K562 (cell line): Measurements from ENCODE around the gene ACBD6. TPM values are rescaled to one million over a fixed set of nuclear protein-coding genes. Genes with fewer than 3 reads are reported as not detected.
A peak's percentile ranks its signal among the peaks of the same experiment; 100 is the strongest.

Experiments
- ATAC-seq: fragments of 200-7000 bp; cut with Tn5 transposase; 3 replicates; pipeline ENCODE4 v1.9.1; 2020; ENCODE audit warnings: moderate library complexity
- BruUV-seq: library from RNA; stranded (reverse); fragments of 400-500 nt; replicated peaks from 2 replicates; lab custom pipeline; 2021; lab: Mats Ljungman, UMichigan
- CTCF ChIA-PET: fragments of 300-600 bp; formaldehyde crosslinking; extraction: SDS; loops from one replicate; lab custom pipeline; 2021; ENCODE audit warnings: low intra/inter-chr PET ratio; lab: Yijun Ruan, JAX
- POLR2A ChIA-PET: fragments of 300-600, 350-650 bp; sonication (Branson Sonifier 250); formaldehyde crosslinking; extraction: SDS; loops from one replicate; lab custom pipeline; 2021; ENCODE audit warnings: antibody characterized with exemption, inconsistent platforms; lab: Yijun Ruan, JAX
- DNase-seq, 4 experiments: peaks; one replicate each; pipeline versions ENCODE4 v3.0.0 to v3.0.0-alpha.2; 2011 to 2018; ENCODE audit warnings: low spot score in 3 of 4, mixed read lengths in 3 of 4; ENCODE audit errors: extremely low read depth in 1 of 4
- FAIRE-seq: peaks from 2 replicates; lab custom pipeline; 2011; peaks lifted over from hg19 to GRCh38; lab: Jason Lieb, UNC
- H2AFZ ChIP-seq: 2 replicates; pipeline ENCODE4 v1.6.0; 2011; ENCODE audit warnings: low read depth, low read length, control low read depth, inconsistent platforms
- H3K27ac ChIP-seq: fragments of 200-600 bp; 3 replicates; pipeline ENCODE4 v1.8.0; 2011; ENCODE audit warnings: low read depth, mild to moderate bottlenecking, control low read depth, inconsistent platforms, low read length, moderate library complexity, mixed read lengths; ENCODE audit errors: extremely low read depth
- H3K27me3 ChIP-seq, 2 experiments: fragments of 300-600 bp in 1 of 2; 2 replicates in 1 of 2; 3 replicates in 1 of 2; pipeline versions ENCODE4 v1.6.0 to v1.8.0; 2011; ENCODE audit warnings: inconsistent platforms in 2 of 2, low read length in 2 of 2, mild to moderate bottlenecking in 1 of 2, mixed read lengths in 1 of 2, moderate library complexity in 1 of 2; ENCODE audit not compliant: control insufficient read depth in 2 of 2, insufficient read depth in 2 of 2
- H3K36me3 ChIP-seq: fragments of 300-600 bp; 3 replicates; pipeline ENCODE4 v1.8.0; 2011; ENCODE audit warnings: mild to moderate bottlenecking, low read length, inconsistent platforms; ENCODE audit not compliant: control insufficient read depth, insufficient read depth
- H3K4me1 ChIP-seq, 2 experiments: fragments of 200-600 bp in 1 of 2; replicated peaks in 1 of 2; 2 replicates in 1 of 2; 3 replicates in 1 of 2; pipeline versions ENCODE4 v1.5.1 to v1.8.0; 2011; ENCODE audit warnings: inconsistent platforms in 2 of 2, low read length in 2 of 2, mild to moderate bottlenecking in 1 of 2, mixed read lengths in 1 of 2, moderate library complexity in 1 of 2; ENCODE audit not compliant: control insufficient read depth in 2 of 2, insufficient read depth in 2 of 2
- H3K4me2 ChIP-seq: 2 replicates; pipeline ENCODE4 v1.6.1; 2011; ENCODE audit warnings: low read length, control low read depth, inconsistent platforms, mixed read lengths; ENCODE audit not compliant: insufficient read depth
- H3K4me3 ChIP-seq: fragments of 200-600 bp; sonication (generic), shearing (Covaris generic); 2 replicates; pipeline ENCODE4 v1.5.1; 2016; ENCODE audit warnings: control low read depth, inconsistent platforms
- H3K79me2 ChIP-seq: fragments of 200-600 bp; 3 replicates; pipeline ENCODE4 v1.8.0; 2011; ENCODE audit warnings: low read length, inconsistent platforms; ENCODE audit not compliant: control insufficient read depth, insufficient read depth
- H3K9ac ChIP-seq, 2 experiments: 2 replicates each; pipeline versions ENCODE4 v1.6.0 to v1.6.1; 2011; ENCODE audit warnings: low read depth in 2 of 2, low read length in 2 of 2, control low read depth in 1 of 2, inconsistent platforms in 1 of 2, mild to moderate bottlenecking in 1 of 2, mixed read lengths in 1 of 2; ENCODE audit not compliant: insufficient read depth in 1 of 2
- H3K9me1 ChIP-seq: one replicate; pipeline ENCODE4 v1.6.0; 2011; ENCODE audit warnings: inconsistent platforms, mild to moderate bottlenecking, low read length, moderate library complexity; ENCODE audit not compliant: control insufficient read depth, insufficient read depth
- H3K9me3 ChIP-seq: replicated peaks from 2 replicates; pipeline ENCODE4 v1.5.1; 2011; ENCODE audit warnings: low read depth, low read length, inconsistent platforms; ENCODE audit not compliant: control insufficient read depth, insufficient read depth
- H4K20me1 ChIP-seq: replicated peaks from 2 replicates; pipeline ENCODE4 v1.6.1; 2011; ENCODE audit warnings: low read length, inconsistent platforms, mixed read lengths; ENCODE audit not compliant: control insufficient read depth, insufficient read depth
- HSF4 ChIP-seq: fragments of 250-450 bp; sonication (Bioruptor Pico); IDR thresholded peaks from 2 replicates; pipeline ENCODE4 v2.1.2; 2022; ENCODE audit warnings: mild to moderate bottlenecking, moderate library complexity, borderline replicate concordance
- NCOA2 ChIP-seq, 2 experiments: fragments of 450-650 bp; IDR thresholded peaks; 2 replicates each; pipeline ENCODE4 v1.6.1; 2018; ENCODE audit warnings: mild to moderate bottlenecking in 2 of 2, moderate library complexity in 1 of 2; ENCODE audit not compliant: partially characterized antibody in 2 of 2
- NONO ChIP-seq, 2 experiments: fragments of 200-400 bp in 1 of 2; fragments of 450-650 bp in 1 of 2; formaldehyde crosslinking in 1 of 2; IDR thresholded peaks; 2 replicates each; pipeline ENCODE4 v1.6.1; 2017; ENCODE audit warnings: low read depth in 2 of 2, mild to moderate bottlenecking in 2 of 2, moderate library complexity in 2 of 2, low read length in 1 of 2
- NR4A1 ChIP-seq, 2 experiments: fragments of 250-450 bp in 1 of 2; fragments of 450-650 bp in 1 of 2; sonication (Bioruptor Pico) in 1 of 2; IDR thresholded peaks; 2 replicates each; pipeline versions ENCODE4 v1.4.0 to v1.6.1; 2016 to 2020; ENCODE audit warnings: mild to moderate bottlenecking in 2 of 2, missing compliant biosample characterization in 1 of 2, missing genetic modification characterization in 1 of 2, moderate library complexity in 1 of 2
- RHOXF2B ChIP-seq: fragments of 250-450 bp; sonication (Bioruptor Pico); conservative IDR thresholded peaks from 2 replicates; pipeline ENCODE4 v1.5.1; 2021
- SRSF9 ChIP-seq: fragments of 200-400 bp; formaldehyde crosslinking; IDR thresholded peaks from 2 replicates; pipeline ENCODE4 v1.6.1; 2017; ENCODE audit warnings: low read depth, low read length, borderline replicate concordance
- VEZF1 ChIP-seq: fragments of 200-800 bp; sonication (Bioruptor generic); IDR thresholded peaks from 2 replicates; pipeline ENCODE4 v1.6.1; 2017; ENCODE audit warnings: missing genetic modification characterization, missing compliant biosample characterization
- ZNF274 ChIP-seq: IDR thresholded peaks from 2 replicates; pipeline ENCODE4 v1.6.1; 2011; ENCODE audit warnings: low read depth, mild to moderate bottlenecking, low read length, moderate library complexity, borderline replicate concordance
- WGBS: fragments of 100-300 bp; shearing (Covaris generic); methylation state at CpG from one replicate; pipeline ENCODE4 v1.1.6; 2016; ENCODE audit warnings: low coverage, mixed read lengths; ENCODE audit not compliant: insufficient coverage; ENCODE audit errors: missing lambda C conversion rate; 5-methylcytosine and 5-hydroxymethylcytosine counted together
- in situ Hi-C: fragments of 300-500 bp; cut with MboI; formaldehyde crosslinking; loops from 4 replicates; pipeline ENCODE4 v1.15.0; 2018; ENCODE audit warnings: inconsistent platforms, mixed read lengths
- intact Hi-C: fragments of 100-400 bp; cut with micrococcal nuclease; formaldehyde crosslinking; loops from 2 replicates; pipeline ENCODE4 v1.14.2; 2022
- polyA plus RNA-seq, 8 experiments: library from polyadenylated mRNA; depleted of rRNA in 4 of 8; stranded (reverse) in 5 of 8; unstranded in 3 of 8; fragments of >200 nt; fragmentation: Nextera tagmentation in 2 of 8; fragmentation: Illumina TruSeq in 1 of 8; extraction: Ambion mirVana in 2 of 8; extraction: Trizol in 1 of 8; gene quantifications; 2 replicates each; pipeline versions ENCODE4 v1.2.1 to v1.2.3, GENCODE V29; 2011 to 2014; ENCODE audit warnings: inconsistent platforms in 1 of 8, missing spikeins in 1 of 8
- total RNA-seq, 7 experiments: library from RNA; depleted of rRNA in 6 of 7; stranded (reverse); fragments of >200 nt in 6 of 7; fragmentation: Illumina TruSeq in 2 of 7; extraction: Trizol in 2 of 7; gene quantifications; 2 replicates each; pipeline versions ENCODE4 v1.2.1 to v1.2.3, GENCODE V29; 2011 to 2021; ENCODE audit warnings: low replicate concordance in 1 of 7
- TF ChIP-seq, protein P1 (sequence below), 3 experiments: fragments of 200-800 bp in 1 of 3; fragments of 250-450 bp in 1 of 3; fragments of 450-650 bp in 1 of 3; sonication (Bioruptor Pico) in 1 of 3; sonication (Bioruptor generic) in 1 of 3; formaldehyde crosslinking in 1 of 3; IDR thresholded peaks; 2 replicates each; pipeline versions ENCODE4 v1.6.1 to v1.8.0; 2016 to 2022; ENCODE audit warnings: mild to moderate bottlenecking in 2 of 3, missing genetic modification characterization in 2 of 3, missing compliant biosample characterization in 1 of 3, moderate library complexity in 1 of 3
- TF ChIP-seq, protein P2 (sequence below): sonication (generic); formaldehyde crosslinking; IDR thresholded peaks from 2 replicates; pipeline ENCODE4 v1.9.0; 2022; ENCODE audit warnings: mild to moderate bottlenecking, missing genetic modification reagents
- TF ChIP-seq, protein P3 (sequence below): fragments of 450-650 bp; formaldehyde crosslinking; IDR thresholded peaks from 2 replicates; pipeline ENCODE4 v1.4.0; 2020; ENCODE audit warnings: mild to moderate bottlenecking, moderate library complexity

Gene ACBD6
- total and polyA plus RNA-seq, 9 of the 15 experiments (the other 6 are each of a cell fraction or from before 2014, with no cell fraction given): 16.9 to 107 (median 77.7) TPM

DNA sequence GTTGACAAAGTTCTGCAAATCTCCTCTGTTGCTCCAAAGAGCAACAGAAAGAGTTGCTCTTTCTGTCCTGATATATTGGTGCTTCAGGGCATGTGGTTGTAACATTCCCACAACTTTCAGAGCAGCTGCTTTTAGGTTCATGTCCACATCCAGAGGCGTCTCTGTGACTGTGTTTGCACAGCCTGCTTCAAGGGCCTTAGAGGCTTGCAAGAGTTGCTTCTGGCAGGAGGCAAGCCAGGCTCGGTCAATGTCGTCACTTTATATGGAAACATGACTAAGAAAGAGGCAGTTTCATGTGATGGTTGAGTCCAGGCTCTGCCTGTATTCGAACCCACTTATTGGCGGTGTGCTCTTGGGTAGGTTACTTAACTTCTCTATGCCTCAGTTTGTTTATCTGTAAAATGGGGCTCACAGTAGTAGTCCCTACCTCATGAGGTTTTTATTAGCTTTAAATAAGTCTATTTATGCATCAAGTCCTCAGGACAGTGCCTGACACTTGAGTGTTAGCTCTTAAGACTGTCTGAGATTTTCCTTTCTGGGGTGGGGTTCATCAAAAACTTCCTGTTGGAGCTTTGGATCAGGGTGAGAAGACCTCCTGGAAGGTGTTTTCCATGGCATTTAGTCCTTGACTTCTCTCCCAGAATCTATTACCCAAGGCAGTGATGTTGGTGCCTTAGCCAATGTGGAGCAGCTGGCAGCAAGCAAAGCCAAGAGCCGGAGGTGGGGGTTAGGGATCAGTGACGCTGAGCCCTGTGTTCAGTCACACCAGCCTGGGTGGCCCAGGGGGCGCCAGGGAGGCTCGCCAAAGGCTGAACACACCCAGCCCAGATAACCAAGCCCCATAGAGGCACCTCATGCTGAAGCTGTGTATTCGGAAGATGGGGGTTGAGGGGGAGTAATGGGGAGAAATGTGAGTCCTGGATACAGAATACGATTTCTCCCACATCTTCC, 253.4 kb downstream of the ACBD6 start:
- no TSS peak for BruUV-seq
- H3K9me1 ChIP-seq: no peaks in the 10 kb centered on the region
- FAIRE-seq (peak; percentile 70), DNase-seq (peak; percentile 57 to 78 (median 67)), ATAC-seq (peak; percentile 84)
- H4K20me1 ChIP-seq: peaks cover 4% of the 10 kb centered on the region; the same call in 1 of the 2 replicates
- ChIA-PET CTCF (interaction anchor here (0.6 kb wide), 1 partner anchor 8 kb away, joined by 5 read pairs; no protein-coding TSS in a partner anchor), POLR2A (interaction anchor here (0.6 to 1.3 kb wide), 4 partner anchors 12 to 272 kb away, joined by 3 to 4 read pairs (median 4); no protein-coding TSS in a partner anchor)
- peaks cover 3 to 26% of the 10 kb centered on the region in 2 experiments; a peak in 2 of 5 replicates for H3K27me3 ChIP-seq
- H3K27ac ChIP-seq: no peak overlapping the region
- H3K36me3 ChIP-seq: no peaks in the 10 kb centered on the region
- no peaks in the 10 kb centered on the region for H3K79me2 ChIP-seq
- no peak overlapping the region; the same call in 1 of the 2 replicates for H3K4me2 ChIP-seq
- no peaks in the 10 kb centered on the region for H3K9me3 ChIP-seq
- intact Hi-C loops: no loop called here
- in situ Hi-C loops: loop anchor here (5.0 kb wide), 1 partner anchor 62 kb away; no protein-coding TSS in a partner anchor
- 20% methylated on average over 11 of the region's 11 CpGs for WGBS
- H3K4me3 ChIP-seq: no peak overlapping the region
- peak overlapping the region; percentile 37 for H2AFZ ChIP-seq
- peaks cover 0 to 12% of the 10 kb centered on the region in 2 experiments; a peak in 3 of 5 replicates for H3K4me1 ChIP-seq
- no peak overlapping the region for H3K9ac ChIP-seq
- TF ChIP-seq VEZF1 (CRISPR knock-in tag) (0 out of 2 replicates have a peak, but pooled peaks have one; percentile 20), NR4A1 (CRISPR knock-in tag; IDR thresholded peaks at IDR 0.05) (no peak), NR4A1 (tag; IDR thresholded peaks at IDR 0.05) (no peak), NCOA2 (IDR thresholded peaks at IDR 0.05; ENCODE audit: partially characterized antibody in 2 of 2) (no peak), HSF4 (CRISPR knock-in tag) (no peak), SRSF9 (no peak), RHOXF2B (CRISPR knock-in tag) (no peak), ZNF274 (no peak), NONO (IDR thresholded peaks at IDR 0.05; ENCODE audit: low read depth in 2 of 2, low read length in 1 of 2) (no peak)
- TF ChIP-seq, protein P1, sequence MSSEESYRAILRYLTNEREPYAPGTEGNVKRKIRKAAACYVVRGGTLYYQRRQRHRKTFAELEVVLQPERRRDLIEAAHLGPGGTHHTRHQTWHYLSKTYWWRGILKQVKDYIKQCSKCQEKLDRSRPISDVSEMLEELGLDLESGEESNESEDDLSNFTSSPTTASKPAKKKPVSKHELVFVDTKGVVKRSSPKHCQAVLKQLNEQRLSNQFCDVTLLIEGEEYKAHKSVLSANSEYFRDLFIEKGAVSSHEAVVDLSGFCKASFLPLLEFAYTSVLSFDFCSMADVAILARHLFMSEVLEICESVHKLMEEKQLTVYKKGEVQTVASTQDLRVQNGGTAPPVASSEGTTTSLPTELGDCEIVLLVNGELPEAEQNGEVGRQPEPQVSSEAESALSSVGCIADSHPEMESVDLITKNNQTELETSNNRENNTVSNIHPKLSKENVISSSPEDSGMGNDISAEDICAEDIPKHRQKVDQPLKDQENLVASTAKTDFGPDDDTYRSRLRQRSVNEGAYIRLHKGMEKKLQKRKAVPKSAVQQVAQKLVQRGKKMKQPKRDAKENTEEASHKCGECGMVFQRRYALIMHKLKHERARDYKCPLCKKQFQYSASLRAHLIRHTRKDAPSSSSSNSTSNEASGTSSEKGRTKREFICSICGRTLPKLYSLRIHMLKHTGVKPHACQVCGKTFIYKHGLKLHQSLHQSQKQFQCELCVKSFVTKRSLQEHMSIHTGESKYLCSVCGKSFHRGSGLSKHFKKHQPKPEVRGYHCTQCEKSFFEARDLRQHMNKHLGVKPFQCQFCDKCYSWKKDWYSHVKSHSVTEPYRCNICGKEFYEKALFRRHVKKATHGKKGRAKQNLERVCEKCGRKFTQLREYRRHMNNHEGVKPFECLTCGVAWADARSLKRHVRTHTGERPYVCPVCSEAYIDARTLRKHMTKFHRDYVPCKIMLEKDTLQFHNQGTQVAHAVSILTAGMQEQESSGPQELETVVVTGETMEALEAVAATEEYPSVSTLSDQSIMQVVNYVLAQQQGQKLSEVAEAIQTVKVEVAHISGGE (CRISPR knock-in tag; IDR thresholded peaks at IDR 0.05): no peak
- TF ChIP-seq, protein P2, sequence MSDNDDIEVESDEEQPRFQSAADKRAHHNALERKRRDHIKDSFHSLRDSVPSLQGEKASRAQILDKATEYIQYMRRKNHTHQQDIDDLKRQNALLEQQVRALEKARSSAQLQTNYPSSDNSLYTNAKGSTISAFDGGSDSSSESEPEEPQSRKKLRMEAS (CRISPR knock-in tag): no peak
- TF ChIP-seq, protein P3, sequence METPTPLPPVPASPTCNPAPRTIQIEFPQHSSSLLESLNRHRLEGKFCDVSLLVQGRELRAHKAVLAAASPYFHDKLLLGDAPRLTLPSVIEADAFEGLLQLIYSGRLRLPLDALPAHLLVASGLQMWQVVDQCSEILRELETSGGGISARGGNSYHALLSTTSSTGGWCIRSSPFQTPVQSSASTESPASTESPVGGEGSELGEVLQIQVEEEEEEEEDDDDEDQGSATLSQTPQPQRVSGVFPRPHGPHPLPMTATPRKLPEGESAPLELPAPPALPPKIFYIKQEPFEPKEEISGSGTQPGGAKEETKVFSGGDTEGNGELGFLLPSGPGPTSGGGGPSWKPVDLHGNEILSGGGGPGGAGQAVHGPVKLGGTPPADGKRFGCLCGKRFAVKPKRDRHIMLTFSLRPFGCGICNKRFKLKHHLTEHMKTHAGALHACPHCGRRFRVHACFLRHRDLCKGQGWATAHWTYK (CRISPR knock-in tag): no peak
